22Rv1 (cell line): ENCODE measurements around the gene AFAP1L2.

Experiments used
- ZFX ChIP-seq: fragments of 450-650 bp; IDR thresholded peaks from 2 replicates; pipeline ENCODE4 v1.6.1; 2017; ENCODE audit warnings: antibody characterized with exemption, borderline replicate concordance
- TF ChIP-seq, protein P1 (sequence below): fragments of 450-650 bp; IDR thresholded peaks from 2 replicates; pipeline ENCODE4 v1.5.1; 2017; ENCODE audit warnings: mild to moderate bottlenecking

DNA sequence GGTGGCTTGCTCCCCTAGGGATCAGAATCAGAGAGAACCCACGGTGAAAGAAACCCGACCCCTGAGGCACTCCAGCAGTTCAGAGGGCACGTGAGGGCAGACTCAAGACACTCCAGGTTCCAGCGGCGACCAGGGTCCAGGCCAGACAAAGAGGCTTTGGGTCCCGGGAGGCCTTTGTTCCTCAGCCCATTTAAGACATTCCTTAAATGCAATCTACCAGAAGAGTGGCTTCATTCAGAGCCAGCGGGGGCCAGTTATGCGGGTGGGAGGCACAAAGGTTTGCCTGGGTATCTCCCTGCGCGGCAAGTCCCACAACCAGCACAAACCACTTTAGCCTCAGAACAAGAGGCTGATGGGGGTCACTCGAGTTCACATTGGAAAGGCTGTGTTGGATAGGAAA lies 53.6 kb downstream of the AFAP1L2 start:
- TF ChIP-seq, protein P1, sequence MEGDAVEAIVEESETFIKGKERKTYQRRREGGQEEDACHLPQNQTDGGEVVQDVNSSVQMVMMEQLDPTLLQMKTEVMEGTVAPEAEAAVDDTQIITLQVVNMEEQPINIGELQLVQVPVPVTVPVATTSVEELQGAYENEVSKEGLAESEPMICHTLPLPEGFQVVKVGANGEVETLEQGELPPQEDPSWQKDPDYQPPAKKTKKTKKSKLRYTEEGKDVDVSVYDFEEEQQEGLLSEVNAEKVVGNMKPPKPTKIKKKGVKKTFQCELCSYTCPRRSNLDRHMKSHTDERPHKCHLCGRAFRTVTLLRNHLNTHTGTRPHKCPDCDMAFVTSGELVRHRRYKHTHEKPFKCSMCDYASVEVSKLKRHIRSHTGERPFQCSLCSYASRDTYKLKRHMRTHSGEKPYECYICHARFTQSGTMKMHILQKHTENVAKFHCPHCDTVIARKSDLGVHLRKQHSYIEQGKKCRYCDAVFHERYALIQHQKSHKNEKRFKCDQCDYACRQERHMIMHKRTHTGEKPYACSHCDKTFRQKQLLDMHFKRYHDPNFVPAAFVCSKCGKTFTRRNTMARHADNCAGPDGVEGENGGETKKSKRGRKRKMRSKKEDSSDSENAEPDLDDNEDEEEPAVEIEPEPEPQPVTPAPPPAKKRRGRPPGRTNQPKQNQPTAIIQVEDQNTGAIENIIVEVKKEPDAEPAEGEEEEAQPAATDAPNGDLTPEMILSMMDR, result no peak
- no peak for TF ChIP-seq ZFX
